Stimulated activated effector memory CD8-positive, alpha-beta T cell treated with anti-CD3 and anti-CD28 coated beads, Interleukin-12 subunit alpha, Interleukin-12 subunit beta, amount 100 ng/mL, for 72 hours (primary cell): ENCODE data around the gene MRPS18A.
A peak's percentile ranks its signal among the peaks of the same experiment; 100 is the strongest.

Source experiments
- ATAC-seq: fragments of 150-1000 bp; cut with Tn5 transposase; 2 replicates; pipeline ENCODE4 v1.10.0; 2021
- DNase-seq, 2 donors: peaks; one replicate each; pipeline ENCODE4 v3.0.0; 2021 to 2022; ENCODE audit warnings: low spot score in 2 of 2
- H3K27ac Mint-ChIP-seq: one replicate; pipeline ENCODE4 v1.8.0; 2022; ENCODE audit warnings: mild to moderate bottlenecking, mixed read lengths
- H3K36me3 Mint-ChIP-seq: one replicate; pipeline ENCODE4 v1.8.0; 2022; ENCODE audit warnings: mild to moderate bottlenecking, mixed read lengths
- H3K4me1 Mint-ChIP-seq: one replicate; pipeline ENCODE4 v1.8.0; 2022; ENCODE audit warnings: mixed read lengths
- H3K4me3 Mint-ChIP-seq: one replicate; pipeline ENCODE4 v1.8.0; 2022; ENCODE audit warnings: mild to moderate bottlenecking, mixed read lengths
- H3K9me3 Mint-ChIP-seq: one replicate; pipeline ENCODE4 v1.8.0; 2022; ENCODE audit warnings: mixed read lengths

MRPS18A gene

DNA sequence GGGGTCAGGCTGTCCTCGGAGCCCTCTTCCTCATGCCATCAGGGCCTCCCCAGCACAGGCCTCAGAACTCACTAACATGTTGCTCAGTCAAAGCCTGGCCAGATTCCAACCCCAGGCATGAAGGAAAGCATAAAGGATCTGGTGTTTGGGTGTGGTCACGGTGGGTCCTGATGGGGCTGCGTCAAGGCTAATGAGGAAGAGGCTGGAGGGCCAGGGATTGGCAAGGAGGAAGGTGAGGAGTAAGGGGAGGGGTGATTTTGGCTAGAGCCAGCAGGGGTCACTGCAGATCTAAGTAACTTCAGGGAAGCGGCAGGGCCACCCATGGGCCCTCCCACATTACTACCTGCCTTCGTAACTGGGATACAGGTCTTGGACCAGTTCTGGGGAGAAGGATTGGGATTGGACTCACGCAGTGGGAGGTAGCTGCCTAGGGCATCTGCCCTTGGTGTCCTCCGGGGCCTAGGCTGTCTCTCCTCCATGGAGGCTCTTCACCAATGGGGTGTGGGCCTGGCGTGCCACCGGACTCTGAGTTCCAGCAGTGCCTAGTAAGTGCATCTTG, 36.2 kb upstream of the MRPS18A start:
- H3K4me3 Mint-ChIP-seq: peak overlapping the region; percentile 63
- H3K4me1 Mint-ChIP-seq: peaks cover 33% of the 10 kb centered on the region
- DNase-seq (peak; percentile 40 to 81), ATAC-seq (peak; percentile 75)
- peak overlapping the region; percentile 92 for H3K27ac Mint-ChIP-seq
- H3K9me3 Mint-ChIP-seq: no peaks in the 10 kb centered on the region
- no peaks in the 10 kb centered on the region for H3K36me3 Mint-ChIP-seq

DNA sequence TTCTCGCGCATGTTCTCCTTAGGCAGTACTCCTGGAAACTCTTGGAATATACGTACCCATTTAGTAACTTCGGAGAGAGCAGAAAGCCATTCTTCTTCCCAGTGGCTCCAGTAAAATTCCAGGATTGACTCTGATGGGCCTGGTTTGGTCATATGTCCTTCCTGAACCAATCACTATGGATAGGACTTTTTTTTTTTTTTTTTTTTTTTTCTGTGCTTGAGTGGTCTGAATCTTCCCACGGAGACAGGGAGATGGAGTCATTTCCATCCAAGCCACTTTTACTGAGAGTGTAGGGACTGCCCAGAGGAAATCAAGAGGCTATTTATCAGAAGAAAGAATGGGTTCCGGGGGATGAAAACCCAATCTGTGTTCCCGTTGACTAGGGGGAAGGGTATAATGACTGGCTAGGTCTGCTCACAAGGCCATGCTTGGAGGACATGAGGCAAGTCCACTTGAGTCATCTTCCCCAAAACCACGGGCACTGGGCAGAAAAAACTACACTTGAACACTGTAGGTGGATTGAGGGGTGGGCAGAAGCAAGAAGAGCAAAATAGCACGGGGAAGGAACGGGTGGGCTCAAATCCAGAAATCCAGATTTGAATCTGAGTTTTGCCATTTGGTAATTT, 35.4 kb upstream of the MRPS18A start:
- Mint-ChIP-seq H3K27ac (peak overlapping the region; percentile 92), H3K4me1 (peaks cover 33% of the 10 kb centered on the region), H3K36me3 (no peaks in the 10 kb centered on the region), H3K9me3 (no peaks in the 10 kb centered on the region), H3K4me3 (no peak overlapping the region)
- DNase-seq: no peak
- no peak for ATAC-seq

DNA sequence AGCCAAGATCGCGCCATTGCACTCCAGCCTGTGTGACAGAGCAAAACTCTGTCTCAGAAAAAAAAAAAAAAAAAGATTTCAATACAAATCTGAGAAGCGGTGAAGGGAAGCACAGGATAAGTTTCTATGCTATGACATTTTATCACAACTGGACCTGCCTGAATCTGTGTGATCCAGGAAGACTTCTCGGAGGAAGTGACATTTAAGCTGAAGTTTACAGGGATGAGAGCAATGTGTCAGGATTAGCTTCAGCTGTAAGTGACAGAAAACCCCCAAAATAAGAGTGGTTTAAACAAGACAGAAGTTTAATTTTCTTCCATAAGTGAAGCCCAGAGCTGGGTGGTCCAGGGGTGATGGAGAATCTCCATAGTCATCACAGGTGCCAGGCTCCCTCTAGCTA, 33.4 kb upstream of the MRPS18A start:
- DNase-seq (no peak), ATAC-seq (no peak)
- peak overlapping the region; percentile 26 for H3K27ac Mint-ChIP-seq
- no peaks in the 10 kb centered on the region for H3K9me3 Mint-ChIP-seq
- H3K4me3 Mint-ChIP-seq: no peak overlapping the region
- H3K4me1 Mint-ChIP-seq: peaks cover 31% of the 10 kb centered on the region
- H3K36me3 Mint-ChIP-seq: no peaks in the 10 kb centered on the region

DNA sequence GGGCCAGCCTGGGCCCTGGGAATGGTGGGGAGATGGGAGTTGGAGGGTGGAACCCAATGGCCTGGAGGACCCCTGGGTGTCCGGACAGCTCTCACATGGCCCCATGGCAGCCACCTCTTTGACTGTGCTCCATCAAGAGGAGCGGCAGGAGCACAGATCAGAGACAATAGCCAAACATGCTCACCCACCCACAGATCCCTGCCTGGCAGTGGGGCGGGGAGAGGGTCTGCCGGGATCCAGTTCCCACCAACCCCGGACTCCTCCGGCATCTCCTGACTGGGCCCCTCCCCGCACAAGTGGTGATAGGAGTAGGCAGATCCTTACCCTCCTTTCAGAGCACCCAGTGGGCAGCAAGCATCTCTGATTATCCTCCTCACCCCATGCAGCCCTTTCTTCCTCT, 31.9 kb upstream of the MRPS18A start:
- Mint-ChIP-seq H3K36me3 (no peaks in the 10 kb centered on the region), H3K9me3 (no peaks in the 10 kb centered on the region), H3K27ac (peak overlapping the region; percentile 54), H3K4me3 (no peak overlapping the region), H3K4me1 (peaks cover 16% of the 10 kb centered on the region)
- ATAC-seq: no peak
- no peak for DNase-seq

DNA sequence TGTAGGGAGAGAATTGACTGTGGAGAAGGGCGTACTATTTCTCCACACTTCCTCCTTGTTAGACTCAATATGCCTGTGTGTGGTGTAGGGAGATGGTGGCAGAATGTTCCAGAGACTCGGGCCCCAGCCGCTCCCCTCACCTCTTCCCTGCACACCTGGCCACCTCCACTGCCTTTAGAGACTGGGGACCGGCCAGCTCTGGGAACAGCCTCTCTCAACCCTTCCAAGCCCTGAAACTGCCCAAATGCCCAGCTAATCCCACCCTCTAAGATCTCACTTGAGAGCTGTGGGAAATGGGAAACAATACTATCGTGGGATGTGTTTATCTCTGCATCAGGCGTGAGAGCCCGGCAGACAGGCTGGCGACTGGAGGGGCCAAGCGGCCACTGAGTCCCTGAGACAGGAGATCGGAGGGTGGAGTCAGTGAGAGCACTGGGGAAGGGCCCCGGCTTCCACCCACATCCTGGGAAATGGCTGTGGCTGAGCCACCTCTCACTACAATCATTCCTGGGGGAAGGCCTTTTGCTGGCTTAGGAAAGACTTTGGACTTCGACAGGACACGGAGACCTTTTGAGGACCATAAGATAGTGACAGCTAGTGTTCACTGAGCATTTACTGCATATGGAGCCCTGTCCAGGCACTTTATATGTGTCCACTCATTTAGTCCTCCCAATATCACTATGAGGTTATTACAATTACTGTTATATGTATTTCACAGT, 31.0 kb upstream of the MRPS18A start:
- no peak for DNase-seq
- ATAC-seq: no peak
- Mint-ChIP-seq H3K9me3 (no peaks in the 10 kb centered on the region), H3K4me3 (no peak overlapping the region), H3K27ac (no peak overlapping the region), H3K4me1 (peaks cover 6% of the 10 kb centered on the region), H3K36me3 (no peaks in the 10 kb centered on the region)

DNA sequence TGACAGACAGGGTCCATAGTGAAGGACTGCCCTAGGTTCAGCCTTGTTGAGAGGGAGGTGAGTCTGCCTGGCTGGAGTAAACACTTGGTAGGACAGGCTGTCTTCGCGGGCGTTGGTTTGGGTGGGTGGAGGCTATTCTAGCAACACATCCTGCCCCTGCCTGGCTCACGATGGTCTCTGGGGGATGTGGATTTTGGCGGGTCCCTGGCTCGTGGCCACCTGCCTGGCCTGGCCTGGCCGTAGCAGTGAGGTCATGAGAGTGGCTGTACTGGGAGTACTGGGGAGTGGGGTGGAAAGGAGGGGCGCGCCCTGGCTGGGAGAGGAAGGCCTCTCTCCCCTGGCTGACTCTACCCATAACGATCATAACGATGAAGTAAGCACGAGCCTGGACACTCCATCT, 30.2 kb upstream of the MRPS18A start:
- Mint-ChIP-seq H3K9me3 (no peaks in the 10 kb centered on the region), H3K4me1 (no peaks in the 10 kb centered on the region), H3K4me3 (no peak overlapping the region), H3K27ac (peak overlapping the region; percentile 9), H3K36me3 (no peaks in the 10 kb centered on the region)
- no peak for ATAC-seq
- DNase-seq: no peak

DNA sequence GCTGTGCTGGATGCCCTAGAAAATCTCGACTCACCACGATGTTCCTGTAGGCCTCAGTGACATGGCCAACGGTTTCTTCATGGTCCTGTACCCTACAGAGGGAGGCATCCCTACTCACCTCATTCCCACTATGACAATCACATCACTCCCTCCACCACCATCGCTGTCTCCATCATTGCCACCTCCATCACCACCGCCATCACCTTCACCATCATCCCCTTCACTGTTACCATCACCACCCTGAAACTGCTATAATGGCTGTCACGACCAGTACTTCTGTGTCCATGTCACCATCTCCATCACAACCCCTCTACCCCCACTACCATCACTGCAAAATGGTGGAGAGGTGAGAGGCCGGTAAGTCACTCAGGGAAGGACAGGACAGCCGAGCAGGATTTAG, 29.8 kb upstream of the MRPS18A start:
- DNase-seq: no peak
- ATAC-seq: no peak
- Mint-ChIP-seq H3K4me3 (no peak overlapping the region), H3K27ac (peak overlapping the region; percentile 9), H3K9me3 (no peaks in the 10 kb centered on the region), H3K4me1 (no peaks in the 10 kb centered on the region), H3K36me3 (no peaks in the 10 kb centered on the region)

DNA sequence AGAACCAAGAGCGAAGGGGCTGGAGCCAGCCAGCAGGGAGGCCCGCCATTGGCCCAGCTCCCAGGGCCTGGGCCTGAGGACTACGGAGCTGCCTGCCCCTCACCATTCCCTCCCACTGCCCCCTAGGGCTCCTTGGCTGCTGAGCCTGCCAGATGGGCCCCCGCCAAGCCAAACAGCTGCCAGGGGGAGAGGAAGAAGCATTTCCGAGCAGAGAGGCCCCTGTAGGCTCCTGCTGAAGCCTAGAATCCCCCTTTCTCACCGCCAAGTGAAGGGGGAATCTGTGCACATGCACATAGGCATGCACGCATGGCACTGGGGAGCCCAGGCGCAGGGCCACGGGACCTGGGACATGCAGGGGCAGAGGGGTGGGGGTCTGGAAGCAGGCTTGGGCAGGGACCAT, 28.5 kb upstream of the MRPS18A start:
- no peak for ATAC-seq
- H3K4me3 Mint-ChIP-seq: no peak overlapping the region
- DNase-seq: no peak

DNA sequence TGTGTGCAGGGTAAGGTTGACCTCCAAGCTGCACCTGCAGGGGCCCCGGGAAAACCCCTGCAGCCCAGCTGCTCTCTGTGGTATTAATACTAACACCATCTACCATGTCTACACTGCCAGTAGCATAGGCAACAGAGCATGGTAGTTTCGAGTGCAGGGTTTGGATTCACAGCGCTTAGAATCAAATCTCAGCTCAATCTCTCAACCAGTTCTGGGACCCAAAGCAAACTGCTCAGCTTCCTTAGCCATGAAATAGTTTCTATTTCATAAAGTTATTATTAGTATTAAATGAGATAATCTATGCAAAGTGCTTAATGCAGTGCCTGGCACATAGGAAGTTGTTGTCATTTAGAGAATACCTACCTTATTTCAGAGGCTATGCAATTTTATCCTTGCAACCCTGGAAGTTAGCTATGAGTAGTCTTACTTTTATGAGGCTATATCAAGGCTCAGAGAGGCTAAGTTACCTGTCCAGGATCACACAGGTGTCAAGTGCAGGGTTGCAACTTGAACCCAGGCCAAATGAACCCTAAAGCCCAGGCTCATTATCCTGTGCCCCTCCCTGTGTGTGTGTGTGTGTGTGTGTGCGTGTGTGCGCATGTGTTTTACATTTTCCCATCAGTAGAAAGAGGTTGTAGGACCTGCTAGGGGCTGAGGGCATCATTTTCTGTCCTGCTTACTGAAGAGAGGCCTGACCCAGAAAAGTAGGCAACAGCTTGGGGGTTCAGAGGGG, 27.6 kb upstream of the MRPS18A start:
- DNase-seq (no peak), ATAC-seq (peak; percentile 48)
- Mint-ChIP-seq H3K9me3 (no peaks in the 10 kb centered on the region), H3K36me3 (no peaks in the 10 kb centered on the region), H3K4me1 (peaks cover 14% of the 10 kb centered on the region), H3K4me3 (no peak overlapping the region), H3K27ac (no peak overlapping the region)

More for the DNA sequence above, 28.5 kb upstream of the MRPS18A start:
- H3K36me3 Mint-ChIP-seq: no peaks in the 10 kb centered on the region
- H3K9me3 Mint-ChIP-seq: no peaks in the 10 kb centered on the region
- no peak overlapping the region for H3K27ac Mint-ChIP-seq
- peaks cover 8% of the 10 kb centered on the region for H3K4me1 Mint-ChIP-seq

DNA sequence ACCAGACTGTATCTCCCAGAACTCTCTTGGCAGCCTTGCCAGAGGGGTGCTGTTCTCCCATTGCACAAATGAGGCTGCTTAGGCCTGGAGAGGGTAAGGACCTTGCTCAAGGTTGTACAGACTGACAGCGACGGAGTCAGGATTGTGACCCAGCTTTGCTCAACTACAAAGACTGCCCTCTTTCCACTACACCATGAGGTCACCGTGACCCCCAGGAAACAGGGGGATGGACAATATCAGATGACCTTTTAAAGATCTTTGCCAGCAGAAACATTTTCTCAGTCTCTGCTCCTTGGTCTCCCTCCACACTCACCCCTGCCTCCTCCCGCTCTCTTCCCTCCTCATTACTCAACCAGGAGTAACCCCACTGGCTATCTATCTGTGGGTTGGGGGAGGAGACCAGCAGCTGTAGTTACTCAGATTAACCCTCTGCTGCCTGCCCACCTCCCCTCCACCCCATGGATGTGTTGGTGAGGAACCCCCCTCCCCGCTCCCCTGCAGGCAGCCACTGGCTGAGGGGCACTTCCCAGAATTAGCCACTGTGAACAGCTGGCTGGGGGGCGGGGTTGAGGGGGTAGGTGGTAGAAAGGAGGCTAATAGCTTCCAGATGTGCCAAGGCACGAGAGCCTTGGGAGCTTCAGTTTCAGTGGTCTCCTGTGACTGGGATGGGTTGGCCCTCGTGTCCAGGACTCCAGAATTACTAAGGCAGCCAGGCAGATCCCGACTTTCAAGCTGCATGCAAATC, 26.9 kb upstream of the MRPS18A start:
- no peaks in the 10 kb centered on the region for H3K36me3 Mint-ChIP-seq
- ATAC-seq (no peak), DNase-seq (no peak)
- peaks cover 22% of the 10 kb centered on the region for H3K4me1 Mint-ChIP-seq
- no peak overlapping the region for H3K27ac Mint-ChIP-seq
- H3K4me3 Mint-ChIP-seq: no peak overlapping the region
- no peaks in the 10 kb centered on the region for H3K9me3 Mint-ChIP-seq

DNA sequence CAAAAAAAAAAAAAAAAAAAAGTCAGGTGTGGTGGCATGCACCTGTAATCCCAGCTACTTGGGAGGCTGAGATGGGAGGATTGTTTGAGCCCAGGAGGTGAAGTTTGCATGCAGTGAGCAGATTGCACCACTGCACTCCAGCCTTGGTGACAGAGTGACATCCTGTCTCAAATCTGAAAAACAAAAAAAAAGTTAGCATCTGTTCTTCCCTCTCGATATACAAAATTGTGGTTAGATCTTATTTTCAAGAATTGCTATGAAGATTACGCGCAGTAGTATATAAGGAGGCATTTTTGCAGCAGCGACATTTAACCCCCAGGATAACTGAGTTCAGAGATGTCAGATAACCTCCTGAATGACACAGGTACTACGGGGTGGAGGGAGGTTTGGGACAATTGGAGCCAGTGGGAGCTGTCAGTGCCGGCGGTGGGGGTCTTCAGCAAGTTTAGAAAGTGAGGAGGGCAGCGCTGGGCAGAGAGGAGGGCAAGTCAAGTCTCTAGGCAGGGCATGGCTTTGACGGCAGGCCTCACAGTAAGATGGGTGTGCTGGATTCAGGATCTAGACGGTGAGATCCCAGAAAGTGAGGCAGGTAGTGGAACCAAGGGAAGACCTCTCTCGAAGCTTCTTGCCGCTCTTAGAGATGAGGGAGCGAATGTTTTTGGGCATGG, 26.2 kb upstream of the MRPS18A start:
- H3K4me1 Mint-ChIP-seq: peaks cover 29% of the 10 kb centered on the region
- DNase-seq (no peak), ATAC-seq (no peak)
- H3K4me3 Mint-ChIP-seq: no peak overlapping the region
- H3K36me3 Mint-ChIP-seq: no peaks in the 10 kb centered on the region
- H3K27ac Mint-ChIP-seq: no peak overlapping the region
- H3K9me3 Mint-ChIP-seq: no peaks in the 10 kb centered on the region

DNA sequence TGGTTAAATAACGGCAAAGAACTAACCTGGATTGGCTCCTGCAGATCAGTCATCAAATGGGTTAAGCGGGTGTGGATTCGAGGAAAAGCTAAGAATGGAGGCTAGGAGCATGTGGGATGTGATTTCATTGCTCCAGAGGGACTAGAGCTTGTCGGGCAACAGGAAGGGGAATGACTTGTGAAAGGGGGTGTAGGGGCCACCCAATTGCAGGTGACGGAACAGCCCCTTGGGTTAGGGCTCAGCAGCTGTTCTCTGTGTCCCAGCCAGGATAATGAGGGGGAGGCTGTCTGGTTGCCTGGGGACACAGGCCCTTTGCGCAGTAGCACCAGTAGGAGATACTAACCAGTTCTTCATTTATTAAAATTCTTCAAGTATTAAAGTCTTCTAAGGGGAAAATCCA, 25.0 kb upstream of the MRPS18A start:
- ATAC-seq (no peak), DNase-seq (no peak)
- H3K4me3 Mint-ChIP-seq: no peak overlapping the region
- no peak overlapping the region for H3K27ac Mint-ChIP-seq
- peaks cover 29% of the 10 kb centered on the region for H3K4me1 Mint-ChIP-seq
- no peaks in the 10 kb centered on the region for H3K9me3 Mint-ChIP-seq
- H3K36me3 Mint-ChIP-seq: no peaks in the 10 kb centered on the region

DNA sequence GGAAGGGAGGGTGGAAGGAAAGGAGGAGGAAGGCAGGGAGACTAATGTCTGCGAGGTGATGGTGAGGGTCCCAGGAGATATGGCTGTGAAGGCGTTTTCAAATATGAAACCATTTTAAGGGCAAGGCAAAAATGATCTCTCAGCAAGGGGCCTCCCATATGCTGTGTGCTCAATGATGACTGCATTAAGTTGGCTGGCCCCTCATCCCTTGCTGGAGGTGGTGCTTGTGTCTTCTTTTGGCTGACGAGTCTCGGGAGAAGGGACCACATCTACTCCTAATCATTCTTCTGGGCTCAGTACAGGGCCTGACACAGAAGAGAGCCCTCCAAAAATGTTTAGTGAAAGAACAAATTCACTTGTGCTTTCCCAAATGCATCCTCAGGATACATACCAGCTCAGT, 23.0 kb upstream of the MRPS18A start:
- Mint-ChIP-seq H3K4me1 (peaks cover 34% of the 10 kb centered on the region), H3K4me3 (no peak overlapping the region)
- ATAC-seq: no peak

DNA sequence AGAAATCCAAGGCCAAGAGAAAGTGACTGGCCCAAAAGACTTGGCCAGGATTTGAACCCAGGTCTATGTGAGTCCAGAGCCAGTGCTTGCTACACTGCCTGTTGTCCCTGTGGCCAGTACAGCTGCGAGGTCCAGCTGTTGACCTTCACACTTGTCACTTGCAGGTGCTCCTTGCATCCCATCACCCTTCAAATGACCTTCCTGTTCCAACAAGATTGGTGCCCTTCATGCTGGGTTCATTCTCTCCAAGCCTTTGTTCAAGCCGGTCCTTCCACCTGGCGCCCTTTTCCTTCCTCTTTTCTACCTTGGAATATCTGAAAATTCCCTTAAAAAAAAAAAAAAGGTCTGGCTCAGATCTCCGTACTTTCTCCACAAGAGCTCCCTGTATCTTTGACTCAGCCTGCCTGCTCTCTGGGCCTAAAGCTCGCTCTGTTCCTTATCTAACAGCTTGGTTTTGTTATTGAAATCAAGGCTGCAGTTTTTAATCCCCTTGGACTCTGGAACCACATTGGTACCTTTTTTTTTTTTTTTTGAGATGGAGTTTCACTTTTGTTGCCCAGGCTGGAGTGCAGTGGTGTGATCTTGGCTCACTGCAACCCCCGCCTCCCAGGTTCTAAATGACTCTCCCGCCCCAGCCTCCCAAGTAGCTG, 22.2 kb upstream of the MRPS18A start:
- DNase-seq: no peak
- Mint-ChIP-seq H3K9me3 (no peaks in the 10 kb centered on the region), H3K4me3 (peak overlapping the region; percentile 1), H3K27ac (peak overlapping the region; percentile 21), H3K4me1 (peaks cover 34% of the 10 kb centered on the region), H3K36me3 (no peaks in the 10 kb centered on the region)
- no peak for ATAC-seq

More for the DNA sequence above, 23.0 kb upstream of the MRPS18A start:
- no peaks in the 10 kb centered on the region for H3K9me3 Mint-ChIP-seq
- DNase-seq: no peak
- no peak overlapping the region for H3K27ac Mint-ChIP-seq
- no peaks in the 10 kb centered on the region for H3K36me3 Mint-ChIP-seq
